Uterus (tissue), 4 donors: ENCODE data around the gene STKLD1. TPM values are rescaled to one million over a fixed set of nuclear protein-coding genes. Genes with fewer than 3 reads are reported as not detected.

Source experiments
- DNase-seq, 2 donors: peaks; one replicate each; pipeline ENCODE4 v3.0.0-alpha.2; 2019 to 2020
- H3K27ac ChIP-seq, 2 donors: fragments of 200-600 bp; sonication (generic); 1 replicate in 1 of 2; 2 replicates in 1 of 2; pipeline ENCODE4 v1.5.1; 2016 to 2018
- H3K27me3 ChIP-seq, 2 donors: fragments of 200-600 bp; sonication (generic); one replicate each; pipeline ENCODE4 v1.5.1; 2018 to 2019; ENCODE audit warnings: control low read depth in 1 of 2
- H3K36me3 ChIP-seq, 2 donors: fragments of 200-600 bp; sonication (generic); one replicate each; pipeline ENCODE4 v1.5.1; 2019; ENCODE audit warnings: control low read depth in 1 of 2
- H3K4me1 ChIP-seq, 2 donors: fragments of 200-600 bp; sonication (generic); one replicate each; pipeline ENCODE4 v1.5.1; 2018 to 2019; ENCODE audit warnings: control low read depth in 1 of 2
- H3K4me3 ChIP-seq, 2 donors: fragments of 200-600 bp; sonication (generic); 1 replicate in 1 of 2; 2 replicates in 1 of 2; pipeline ENCODE4 v1.5.1; 2018 to 2019; ENCODE audit warnings: mild to moderate bottlenecking in 1 of 2
- H3K9me3 ChIP-seq, 2 donors: fragments of 200-600 bp; sonication (generic); one replicate each; pipeline ENCODE4 v1.5.1; 2019; ENCODE audit warnings: control low read depth in 1 of 2
- POLR2A ChIP-seq, 2 donors: fragments of 450-650 bp; IDR thresholded peaks; one replicate each; pipeline ENCODE4 v1.6.1; 2016; ENCODE audit warnings: antibody characterized with exemption in 2 of 2, mild to moderate bottlenecking in 1 of 2, moderate library complexity in 1 of 2
- intact Hi-C: fragments of 100-400 bp; cut with DNase I; formaldehyde crosslinking; loops from one replicate; pipeline ENCODE4 v1.15.1; 2023; ENCODE audit warnings: low total_unique reads
- total RNA-seq, 4 donors: library from RNA; depleted of rRNA in 3 of 4; stranded (reverse); fragments of >200 nt in 3 of 4; gene quantifications; one replicate each; pipeline versions ENCODE4 v1.1.0 to v1.2.4, GENCODE V29; 2014 to 2023
- TF ChIP-seq, protein P1 (sequence below), 4 experiments: fragments of 200-600 bp in 2 of 4; fragments of 450-650 bp in 2 of 4; sonication (generic) in 2 of 4; IDR thresholded peaks; one replicate each; pipeline ENCODE4 v1.5.1; 2016 to 2019; ENCODE audit warnings: antibody characterized with exemption in 4 of 4, mild to moderate bottlenecking in 2 of 4, moderate library complexity in 1 of 4
- donor health status: DM: yes; HTN: yes; CAD: no.

STKLD1 gene
- total RNA-seq, 4 donors from 2014 or later, result 0.88 to 1.7 (median 1.5) TPM; not detected in 1

DNA sequence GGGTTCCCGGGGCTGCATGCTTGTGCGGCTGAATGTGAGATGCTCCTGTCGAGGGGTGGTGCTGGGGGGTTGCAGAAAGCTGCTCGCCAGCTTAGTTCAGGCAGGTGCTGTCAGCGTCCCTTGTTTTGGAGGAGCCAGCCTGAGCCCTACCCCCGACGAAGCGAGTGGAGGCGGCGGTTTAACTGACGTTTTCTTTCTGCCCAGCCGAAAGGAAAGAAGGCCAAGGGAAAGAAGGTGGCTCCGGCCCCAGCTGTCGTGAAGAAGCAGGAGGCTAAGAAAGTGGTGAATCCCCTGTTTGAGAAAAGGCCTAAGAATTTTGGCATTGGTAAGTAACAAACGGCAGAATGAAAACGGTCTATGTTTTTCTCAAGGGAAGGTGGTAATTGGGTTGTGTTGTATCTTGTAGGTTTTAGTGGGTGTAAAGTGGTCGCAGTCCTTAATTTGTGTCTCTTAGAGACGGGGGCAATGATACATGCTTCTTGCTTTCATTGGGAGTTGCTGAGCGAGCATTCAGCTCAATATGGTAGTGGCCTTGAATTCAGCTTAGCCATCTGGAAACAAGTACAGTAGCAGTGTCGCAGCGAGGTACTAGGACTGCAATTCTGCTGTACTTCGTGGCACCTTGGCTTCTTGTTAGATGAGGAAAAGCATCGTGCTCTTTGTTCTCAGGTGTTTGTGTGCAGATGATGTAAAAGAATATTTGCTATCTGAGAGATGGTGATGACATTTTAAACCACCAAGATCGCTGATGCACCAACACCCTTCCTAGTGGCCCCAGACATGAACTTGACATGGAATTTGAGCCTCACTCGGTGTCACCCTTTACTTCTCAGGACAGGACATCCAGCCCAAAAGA is 27.2 kb upstream of the STKLD1 start:
- Histone ChIP-seq H3K9me3 (no peaks in the 10 kb centered on the region), H3K27me3 (no peaks in the 10 kb centered on the region), H3K27ac (peak overlapping the region; percentile 76 to 91), H3K4me3 (peak overlapping the region; percentile 64 to 93), H3K4me1 (peaks cover 0 to 15% of the 10 kb centered on the region in 2 donors), H3K36me3 (no peaks in the 10 kb centered on the region)
- intact Hi-C loops, result no loop called here
- TF ChIP-seq POLR2A (IDR thresholded peaks at IDR 0.05), result no peak
- TF ChIP-seq, protein P1, sequence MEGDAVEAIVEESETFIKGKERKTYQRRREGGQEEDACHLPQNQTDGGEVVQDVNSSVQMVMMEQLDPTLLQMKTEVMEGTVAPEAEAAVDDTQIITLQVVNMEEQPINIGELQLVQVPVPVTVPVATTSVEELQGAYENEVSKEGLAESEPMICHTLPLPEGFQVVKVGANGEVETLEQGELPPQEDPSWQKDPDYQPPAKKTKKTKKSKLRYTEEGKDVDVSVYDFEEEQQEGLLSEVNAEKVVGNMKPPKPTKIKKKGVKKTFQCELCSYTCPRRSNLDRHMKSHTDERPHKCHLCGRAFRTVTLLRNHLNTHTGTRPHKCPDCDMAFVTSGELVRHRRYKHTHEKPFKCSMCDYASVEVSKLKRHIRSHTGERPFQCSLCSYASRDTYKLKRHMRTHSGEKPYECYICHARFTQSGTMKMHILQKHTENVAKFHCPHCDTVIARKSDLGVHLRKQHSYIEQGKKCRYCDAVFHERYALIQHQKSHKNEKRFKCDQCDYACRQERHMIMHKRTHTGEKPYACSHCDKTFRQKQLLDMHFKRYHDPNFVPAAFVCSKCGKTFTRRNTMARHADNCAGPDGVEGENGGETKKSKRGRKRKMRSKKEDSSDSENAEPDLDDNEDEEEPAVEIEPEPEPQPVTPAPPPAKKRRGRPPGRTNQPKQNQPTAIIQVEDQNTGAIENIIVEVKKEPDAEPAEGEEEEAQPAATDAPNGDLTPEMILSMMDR (IDR thresholded peaks at IDR 0.05), result no peak
- no peak for DNase-seq

DNA sequence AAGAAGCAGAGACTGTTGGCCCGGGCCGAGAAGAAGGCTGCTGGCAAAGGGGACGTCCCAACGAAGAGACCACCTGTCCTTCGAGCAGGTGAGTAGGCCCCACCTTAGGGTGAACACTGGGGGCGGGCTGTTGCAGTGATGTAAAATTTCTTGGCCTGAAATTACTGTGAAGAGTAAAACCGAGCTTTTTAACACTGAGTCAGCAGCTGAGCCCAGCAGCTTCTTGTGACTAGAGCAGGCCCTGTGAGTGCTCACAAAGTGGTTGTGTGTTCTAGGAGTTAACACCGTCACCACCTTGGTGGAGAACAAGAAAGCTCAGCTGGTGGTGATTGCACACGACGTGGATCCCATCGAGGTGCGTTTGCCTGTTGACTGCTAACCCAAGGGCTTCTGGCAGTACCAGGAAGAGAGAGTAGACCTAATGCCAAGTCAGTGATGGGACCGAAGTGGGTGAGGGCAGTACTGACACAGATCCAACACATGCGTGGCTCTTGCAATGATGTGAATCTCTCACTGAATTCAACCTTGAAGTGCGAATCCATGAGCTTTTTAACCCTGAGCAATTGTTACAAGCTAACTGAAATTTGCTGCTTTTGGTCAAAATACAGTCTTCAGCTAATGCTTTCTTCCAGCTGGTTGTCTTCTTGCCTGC is 26.1 kb upstream of the STKLD1 start:
- H3K36me3 ChIP-seq, result no peaks in the 10 kb centered on the region
- H3K9me3 ChIP-seq, result no peaks in the 10 kb centered on the region
- intact Hi-C loops, result no loop called here
- no peak overlapping the region for H3K4me3 ChIP-seq
- DNase-seq, result no peak
- no peak overlapping the region for H3K27ac ChIP-seq
- H3K27me3 ChIP-seq, result no peaks in the 10 kb centered on the region
- H3K4me1 ChIP-seq, result peaks cover 0 to 17% of the 10 kb centered on the region in 2 donors
- TF ChIP-seq, protein P1 (IDR thresholded peaks at IDR 0.05), result no peak
- no peak for TF ChIP-seq POLR2A (IDR thresholded peaks at IDR 0.05)

DNA sequence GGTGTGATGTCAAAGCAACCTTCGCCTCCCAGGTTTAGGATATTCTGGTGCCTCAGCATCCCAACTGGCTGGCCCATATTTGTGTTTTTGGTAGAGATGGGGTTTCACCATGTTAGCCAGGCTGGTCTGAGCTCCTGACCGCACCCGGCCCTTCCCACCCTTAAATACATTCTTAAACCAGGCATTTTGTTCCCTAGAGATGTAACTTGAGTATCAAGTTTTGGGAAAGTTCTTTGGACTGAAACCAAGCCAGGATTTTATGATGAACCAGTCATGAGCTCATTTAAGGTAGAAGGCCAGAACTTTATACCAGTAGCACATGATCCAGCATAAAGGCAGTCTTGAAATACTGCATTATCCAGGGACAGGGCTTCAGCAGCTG is 24.6 kb upstream of the STKLD1 start:
- Histone ChIP-seq H3K27me3 (no peaks in the 10 kb centered on the region), H3K4me1 (peaks cover 0 to 18% of the 10 kb centered on the region in 2 donors), H3K36me3 (no peaks in the 10 kb centered on the region), H3K9me3 (no peaks in the 10 kb centered on the region), H3K4me3 (no peak overlapping the region), H3K27ac (no peak overlapping the region)
- intact Hi-C loops, result no loop called here
- TF ChIP-seq, protein P1 (IDR thresholded peaks at IDR 0.05), result no peak
- TF ChIP-seq POLR2A (IDR thresholded peaks at IDR 0.05), result no peak
- no peak for DNase-seq

DNA sequence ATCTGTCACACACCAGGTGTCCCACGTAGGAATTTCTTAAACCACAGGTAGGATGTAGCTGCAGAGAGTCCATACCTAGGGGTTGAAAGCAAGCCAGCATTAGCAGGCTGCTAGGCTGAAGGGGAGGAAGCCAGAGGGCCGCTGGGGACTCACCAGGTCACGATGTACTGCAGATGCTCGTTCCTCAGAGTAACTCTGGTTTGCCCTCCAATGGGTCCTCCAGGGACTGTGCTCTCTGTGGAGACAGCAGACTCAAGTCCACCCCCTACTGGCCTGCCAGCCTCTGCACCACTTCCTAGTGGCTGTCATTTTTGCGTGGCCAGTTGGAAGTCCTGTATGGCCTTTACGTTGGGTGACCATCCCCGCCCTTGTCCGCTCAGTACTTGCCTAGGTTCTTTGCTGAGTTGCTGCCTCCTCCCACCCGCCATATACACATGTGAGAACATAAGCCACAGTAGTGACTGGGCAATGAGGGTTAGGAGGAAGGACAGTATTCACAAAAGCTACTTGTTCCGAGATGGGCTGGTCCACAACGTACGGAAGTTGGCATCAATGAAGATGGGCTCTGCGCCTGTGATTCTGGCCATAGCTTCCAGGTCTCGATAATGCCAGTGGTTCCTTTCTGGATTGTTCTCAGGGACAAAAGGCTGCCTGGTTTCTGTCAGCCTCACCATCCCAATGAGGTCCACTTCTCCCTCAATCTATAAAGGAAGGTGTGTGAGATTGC is 24.1 kb upstream of the STKLD1 start:
- DNase-seq, result no peak
- peaks cover 0 to 16% of the 10 kb centered on the region in 2 donors for H3K4me1 ChIP-seq
- intact Hi-C loops, result no loop called here

More for the DNA sequence above, 24.1 kb upstream of the STKLD1 start:
- no peaks in the 10 kb centered on the region for H3K36me3 ChIP-seq
- no peak overlapping the region for H3K27ac ChIP-seq
- no peaks in the 10 kb centered on the region for H3K9me3 ChIP-seq
- H3K4me3 ChIP-seq, result no peak overlapping the region
- H3K27me3 ChIP-seq, result no peaks in the 10 kb centered on the region
- TF ChIP-seq, protein P1 (IDR thresholded peaks at IDR 0.05), result peak in 1 of 4 experiments; percentile 6
- no peak for TF ChIP-seq POLR2A (IDR thresholded peaks at IDR 0.05)
